ENCODE measurements around the gene HES2.
A peak's percentile ranks its signal among the peaks of the same experiment; 100 is the strongest.

HES2 gene

GRCh38 chr1:6465461-6466005 is 45.8 kb upstream of the HES2 start:
- no peak overlapping the region for H3K4me3 ChIP-seq (replicated peaks in 1 of 2; ENCODE audit: low read depth in 2 of 2, low read length in 2 of 2)

GRCh38 chr1:6464915-6465314 is 45.2 kb upstream of the HES2 start:
- DNase-seq (ENCODE audit: low read depth in 2 of 2) = no peak
- H3K4me3 ChIP-seq (replicated peaks in 1 of 2; ENCODE audit: low read depth in 2 of 2, low read length in 2 of 2) = no peak overlapping the region
- TF ChIP-seq CTCF (IDR thresholded peaks at IDR 0.05; ENCODE audit: low read depth, low read length) = no peak

More at GRCh38 chr1:6465461-6466005, 45.8 kb upstream of the HES2 start:
- no peak for TF ChIP-seq CTCF (IDR thresholded peaks at IDR 0.05; ENCODE audit: low read depth, low read length)
- DNase-seq (ENCODE audit: low read depth in 2 of 2) = no peak

GRCh38 chr1:6464514-6464836 is 44.8 kb upstream of the HES2 start:
- no peak for DNase-seq (ENCODE audit: low read depth in 2 of 2)
- H3K4me3 ChIP-seq (replicated peaks in 1 of 2; ENCODE audit: low read depth in 2 of 2, low read length in 2 of 2) = no peak overlapping the region
- no peak for TF ChIP-seq CTCF (IDR thresholded peaks at IDR 0.05; ENCODE audit: low read depth, low read length)

GRCh38 chr1:6463120-6463412 is 43.3 kb upstream of the HES2 start:
- no peak for DNase-seq (ENCODE audit: low read depth in 2 of 2)
- TF ChIP-seq CTCF (IDR thresholded peaks at IDR 0.05; ENCODE audit: low read depth, low read length) = no peak
- no peak overlapping the region for H3K4me3 ChIP-seq (replicated peaks in 1 of 2; ENCODE audit: low read depth in 2 of 2, low read length in 2 of 2)

GRCh38 chr1:6462412-6463119 is 42.8 kb upstream of the HES2 start:
- TF ChIP-seq CTCF (IDR thresholded peaks at IDR 0.05; ENCODE audit: low read depth, low read length) = peak; percentile 5
- no peak for DNase-seq (ENCODE audit: low read depth in 2 of 2)
- H3K4me3 ChIP-seq (replicated peaks in 1 of 2; ENCODE audit: low read depth in 2 of 2, low read length in 2 of 2) = no peak overlapping the region

GRCh38 chr1:6461538-6462411 is 42.1 kb upstream of the HES2 start:
- no peak for TF ChIP-seq CTCF (IDR thresholded peaks at IDR 0.05; ENCODE audit: low read depth, low read length)
- no peak for DNase-seq (ENCODE audit: low read depth in 2 of 2)
- no peak overlapping the region for H3K4me3 ChIP-seq (replicated peaks in 1 of 2; ENCODE audit: low read depth in 2 of 2, low read length in 2 of 2)

All from cardiac fibroblast (primary cell).